Measurements from ENCODE around the gene FBXO36. TPM values are rescaled to one million over a fixed set of nuclear protein-coding genes. Genes with fewer than 3 reads are reported as not detected.

The FBXO36 gene
- polyA plus RNA-seq, 1 experiment = 2.4 TPM

- CTCF ChIA-PET = interaction anchor here (0.5 to 1.7 kb wide), 4 partner anchors 8 to 114 kb away, joined by 3 to 4 read pairs (median 3); no protein-coding TSS in a partner anchor
- no peak for TF ChIP-seq CTCF (IDR thresholded peaks at IDR 0.05; ENCODE audit: insufficient read depth, low read depth, low read length)
- H3K4me3 ChIP-seq (ENCODE audit: low read depth, low read length) = no peak overlapping the region
- POLR2A ChIA-PET = interaction anchor here (0.6 kb wide), 1 partner anchor 14 kb away, joined by 3 read pairs; no protein-coding TSS in a partner anchor
- no peak for DNase-seq (ENCODE audit: low read depth)
- H3K27me3 ChIP-seq (ENCODE audit: control insufficient read depth, insufficient read depth, low read length) = no peaks in the 10 kb centered on the region
- no peaks in the 10 kb centered on the region for H3K36me3 ChIP-seq (ENCODE audit: control insufficient read depth, insufficient read depth, low read length)
Observed at GRCh38 chr2:230052299-230052698, 130.0 kb downstream of the FBXO36 start.

GRCh38 chr2:230053753-230054478 is 131.6 kb downstream of the FBXO36 start:
- Histone ChIP-seq H3K4me3 (ENCODE audit: low read depth, low read length) (no peak overlapping the region), H3K27me3 (ENCODE audit: control insufficient read depth, insufficient read depth, low read length) (no peaks in the 10 kb centered on the region), H3K36me3 (ENCODE audit: control insufficient read depth, insufficient read depth, low read length) (no peaks in the 10 kb centered on the region)
- no peak for TF ChIP-seq CTCF (IDR thresholded peaks at IDR 0.05; ENCODE audit: insufficient read depth, low read depth, low read length)
- ChIA-PET CTCF (interaction anchor here (1.3 to 1.7 kb wide), 2 partner anchors 9 to 13 kb away, joined by 3 read pairs; no protein-coding TSS in a partner anchor), POLR2A (no interaction called here)
- DNase-seq (ENCODE audit: low read depth) = no peak

- H3K27me3 ChIP-seq (ENCODE audit: control insufficient read depth, insufficient read depth, low read length) = peaks cover 1% of the 10 kb centered on the region; the same call in 1 of the 2 replicates
- CTCF ChIA-PET = no interaction called here
- no peak overlapping the region for H3K4me3 ChIP-seq (ENCODE audit: low read depth, low read length)
- DNase-seq (ENCODE audit: low read depth) = no peak
- POLR2A ChIA-PET = no interaction called here
- no peak for TF ChIP-seq CTCF (IDR thresholded peaks at IDR 0.05; ENCODE audit: insufficient read depth, low read depth, low read length)
- no peaks in the 10 kb centered on the region for H3K36me3 ChIP-seq (ENCODE audit: control insufficient read depth, insufficient read depth, low read length)
Observed at GRCh38 chr2:230060672-230061293, 138.5 kb downstream of the FBXO36 start.

Small RNAs within 50 kb of the gene (small RNA-seq; reads per million reads assigned to genes)
- gene RNU6-1027P (ENCODE audit: insufficient read length, low read depth, low replicate concordance) (not detected), gene RNU6-613P (ENCODE audit: insufficient read length, low read depth, low replicate concordance) (not detected), gene RNU6-964P (ENCODE audit: insufficient read length, low read depth, low replicate concordance) (not detected), gene RNY4P19 (ENCODE audit: insufficient read length, low read depth, low replicate concordance) (not detected)

Other genes starting within 250 kb of the FBXO36 start
- gene DNER, start 207.9 kb upstream of the FBXO36 start, polyA plus RNA-seq (2011; rRNA removed) = 0.02 TPM in 2 replicates
- gene TRIP12, start 494 bp upstream of the FBXO36 start, polyA plus RNA-seq (2011; rRNA removed) = 92.6 and 137 TPM in 2 replicates
- gene SLC16A14, start 146.4 kb downstream of the FBXO36 start, polyA plus RNA-seq (2011; rRNA removed) = 0.93 and 1.0 TPM in 2 replicates

Data from BJ (cell line).